Gastroesophageal sphincter (tissue), 4 donors: ENCODE results near the gene GABBR1. TPM values are rescaled to one million over a fixed set of nuclear protein-coding genes. Genes with fewer than 3 reads are reported as not detected.

Experiments used
- ATAC-seq: fragments of 150-250 bp; one replicate; pipeline ENCODE4 v1.9.1; 2016; ENCODE audit warnings: mild to moderate bottlenecking, moderate library complexity
- H3K27ac ChIP-seq, 4 donors: fragments of 200-600 bp; sonication (generic) in 3 of 4; 1 replicate in 3 of 4; 2 replicates in 1 of 4; pipeline ENCODE4 v1.5.1; 2016 to 2019
- H3K27me3 ChIP-seq: fragments of 200-600 bp; sonication (generic); one replicate; pipeline ENCODE4 v1.5.1; 2019
- H3K36me3 ChIP-seq, 2 donors: fragments of 200-600 bp; sonication (generic); one replicate each; pipeline ENCODE4 v1.5.1; 2019; ENCODE audit warnings: control low read depth in 1 of 2
- H3K4me1 ChIP-seq, 3 donors: fragments of 200-600 bp; sonication (generic); 1 replicate in 2 of 3; 2 replicates in 1 of 3; pipeline ENCODE4 v1.5.1; 2016 to 2019; ENCODE audit warnings: control low read depth in 2 of 3
- H3K4me3 ChIP-seq, 2 donors: fragments of 200-600 bp; sonication (generic); one replicate each; pipeline ENCODE4 v1.5.1; 2019; ENCODE audit warnings: mild to moderate bottlenecking in 1 of 2, moderate library complexity in 1 of 2
- H3K9me3 ChIP-seq, 3 donors: fragments of 200-600 bp; sonication (generic); one replicate each; pipeline ENCODE4 v1.5.1; 2017 to 2019; ENCODE audit warnings: control low read depth in 2 of 3
- CTCF ChIP-seq, 4 experiments: fragments of 200-600 bp in 2 of 4; fragments of 450-650 bp in 2 of 4; sonication (generic) in 1 of 4; IDR thresholded peaks; one replicate each; pipeline ENCODE4 v1.5.1; 2017 to 2019; ENCODE audit warnings: antibody characterized with exemption in 4 of 4, mild to moderate bottlenecking in 2 of 4, moderate library complexity in 2 of 4
- EP300 ChIP-seq: sonication (generic); formaldehyde crosslinking; IDR thresholded peaks from one replicate; pipeline ENCODE4 v1.6.1; 2017; ENCODE audit warnings: antibody characterized with exemption, mild to moderate bottlenecking
- POLR2A ChIP-seq, 2 donors: fragments of 450-650 bp; IDR thresholded peaks; one replicate each; pipeline ENCODE4 v1.6.1; 2017; ENCODE audit warnings: antibody characterized with exemption in 2 of 2, mild to moderate bottlenecking in 2 of 2, moderate library complexity in 1 of 2
- POLR2AphosphoS5 ChIP-seq: sonication (generic); formaldehyde crosslinking; IDR thresholded peaks from one replicate; pipeline ENCODE4 v1.6.1; 2017; ENCODE audit warnings: antibody characterized with exemption
- WGBS, 2 donors: methylation state at CpG; one replicate each; pipeline ENCODE4 v1.1.5; 2018; ENCODE audit warnings: low coverage in 1 of 2; 5-methylcytosine and 5-hydroxymethylcytosine counted together
- total RNA-seq, 4 donors: library from RNA; depleted of rRNA; stranded (reverse); fragments of >200 nt; gene quantifications; one replicate each; pipeline ENCODE4 v1.1.0, GENCODE V29; 2016

GABBR1 gene
- total RNA-seq, 4 donors from 2014 or later = 17.8 to 90.1 (median 44.8) TPM

GRCh38 chr6:29559524-29560287 is 73.3 kb downstream of the GABBR1 start, which contains the start of gene UBD:
TSS of gene UBD (minus strand) at chr6:29559732. CDS start at chr6:29559701, 31 bp downstream.
- 63 to 78% methylated on average over 4 to 6 of the region's 6 CpGs for WGBS, 2 donors
- H3K27me3 ChIP-seq = peaks cover 47% of the 10 kb centered on the region
- no peak for TF ChIP-seq EP300

GRCh38 chr6:29558439-29559079 is 74.4 kb downstream of the GABBR1 start:
- peaks cover 0 to 9% (median 5%) of the 10 kb centered on the region in 3 donors for H3K4me1 ChIP-seq

More at GRCh38 chr6:29559524-29560287, 73.3 kb downstream of the GABBR1 start, which contains the start of gene UBD:
- H3K9me3 ChIP-seq = no peaks in the 10 kb centered on the region
- no peaks in the 10 kb centered on the region for H3K4me1 ChIP-seq
- no peak within 1 kb of the TSS for H3K27ac ChIP-seq
- ATAC-seq = no peak
- H3K36me3 ChIP-seq = no peaks in the 10 kb centered on the region
- no peak within 1 kb of the TSS for H3K4me3 ChIP-seq

GRCh38 chr6:29557320-29557719 is 75.7 kb downstream of the GABBR1 start:
- H3K27ac ChIP-seq = no peak overlapping the region
- no peak for ATAC-seq
- peaks cover 66% of the 10 kb centered on the region for H3K27me3 ChIP-seq
- H3K4me1 ChIP-seq = peaks cover 0 to 21% (median 12%) of the 10 kb centered on the region in 3 donors
- TF ChIP-seq EP300 = no peak
- no peak for TF ChIP-seq POLR2A (IDR thresholded peaks at IDR 0.05)
- no peak for TF ChIP-seq CTCF (IDR thresholded peaks at IDR 0.05)
- no peak for TF ChIP-seq POLR2AphosphoS5
- no peaks in the 10 kb centered on the region for H3K9me3 ChIP-seq
- H3K36me3 ChIP-seq = no peaks in the 10 kb centered on the region
- no peak overlapping the region for H3K4me3 ChIP-seq

More at GRCh38 chr6:29558439-29559079, 74.4 kb downstream of the GABBR1 start:
- ATAC-seq = no peak
- WGBS, 2 donors = 90 to 91% methylated on average over 6 to 17 of the region's 22 CpGs
- Histone ChIP-seq H3K36me3 (no peaks in the 10 kb centered on the region), H3K27ac (no peak overlapping the region), H3K4me3 (no peak overlapping the region), H3K27me3 (peaks cover 58% of the 10 kb centered on the region), H3K9me3 (no peaks in the 10 kb centered on the region)
- TF ChIP-seq POLR2A (IDR thresholded peaks at IDR 0.05) (no peak), EP300 (no peak), CTCF (IDR thresholded peaks at IDR 0.05) (no peak), POLR2AphosphoS5 (no peak)

- Histone ChIP-seq H3K27me3 (peaks cover 60% of the 10 kb centered on the region), H3K9me3 (no peaks in the 10 kb centered on the region), H3K36me3 (no peaks in the 10 kb centered on the region), H3K4me3 (no peak overlapping the region), H3K27ac (no peak overlapping the region), H3K4me1 (peaks cover 0 to 22% (median 12%) of the 10 kb centered on the region in 3 donors)
- no peak for ATAC-seq
- 88 to 100% methylated on average over 1 to 5 of the region's 5 CpGs for WGBS, 2 donors
- TF ChIP-seq EP300 (no peak), POLR2AphosphoS5 (no peak), POLR2A (IDR thresholded peaks at IDR 0.05) (no peak), CTCF (IDR thresholded peaks at IDR 0.05) (no peak)
Observed at GRCh38 chr6:29554764-29555163, 78.2 kb downstream of the GABBR1 start.

GRCh38 chr6:29553268-29554057 is 79.5 kb downstream of the GABBR1 start:
- TF ChIP-seq CTCF (IDR thresholded peaks at IDR 0.05) (peak in 1 of 4 experiments; percentile 29), POLR2A (IDR thresholded peaks at IDR 0.05) (no peak), POLR2AphosphoS5 (peak; percentile 48), EP300 (no peak)
- no peaks in the 10 kb centered on the region for H3K36me3 ChIP-seq
- no peaks in the 10 kb centered on the region for H3K9me3 ChIP-seq
- H3K27me3 ChIP-seq = peaks cover 54% of the 10 kb centered on the region
- H3K4me1 ChIP-seq = peaks cover 0 to 22% (median 12%) of the 10 kb centered on the region in 3 donors
- ATAC-seq = peak; percentile 91
- 0% methylated on average over 5 of the region's 83 CpGs; no CpG with 5 or more reads in 1 of the 2 donors for WGBS, 2 donors
- H3K27ac ChIP-seq = peak overlapping the region in 3 of 4 donors; percentile 25 to 50 (median 49)
- H3K4me3 ChIP-seq = peak overlapping the region; percentile 7 to 51
